Stimulated activated CD4-positive, alpha-beta T cell treated with anti-CD3 and anti-CD28 coated beads, Interleukin-1b, Interleukin-23, amount 100 ng/mL, for 48 hours (primary cell): ENCODE data around the gene UBAP2L.

Experiments
- DNase-seq: peaks from one replicate; pipeline ENCODE4 v3.0.0-alpha.2; 2020

UBAP2L gene, protein sequence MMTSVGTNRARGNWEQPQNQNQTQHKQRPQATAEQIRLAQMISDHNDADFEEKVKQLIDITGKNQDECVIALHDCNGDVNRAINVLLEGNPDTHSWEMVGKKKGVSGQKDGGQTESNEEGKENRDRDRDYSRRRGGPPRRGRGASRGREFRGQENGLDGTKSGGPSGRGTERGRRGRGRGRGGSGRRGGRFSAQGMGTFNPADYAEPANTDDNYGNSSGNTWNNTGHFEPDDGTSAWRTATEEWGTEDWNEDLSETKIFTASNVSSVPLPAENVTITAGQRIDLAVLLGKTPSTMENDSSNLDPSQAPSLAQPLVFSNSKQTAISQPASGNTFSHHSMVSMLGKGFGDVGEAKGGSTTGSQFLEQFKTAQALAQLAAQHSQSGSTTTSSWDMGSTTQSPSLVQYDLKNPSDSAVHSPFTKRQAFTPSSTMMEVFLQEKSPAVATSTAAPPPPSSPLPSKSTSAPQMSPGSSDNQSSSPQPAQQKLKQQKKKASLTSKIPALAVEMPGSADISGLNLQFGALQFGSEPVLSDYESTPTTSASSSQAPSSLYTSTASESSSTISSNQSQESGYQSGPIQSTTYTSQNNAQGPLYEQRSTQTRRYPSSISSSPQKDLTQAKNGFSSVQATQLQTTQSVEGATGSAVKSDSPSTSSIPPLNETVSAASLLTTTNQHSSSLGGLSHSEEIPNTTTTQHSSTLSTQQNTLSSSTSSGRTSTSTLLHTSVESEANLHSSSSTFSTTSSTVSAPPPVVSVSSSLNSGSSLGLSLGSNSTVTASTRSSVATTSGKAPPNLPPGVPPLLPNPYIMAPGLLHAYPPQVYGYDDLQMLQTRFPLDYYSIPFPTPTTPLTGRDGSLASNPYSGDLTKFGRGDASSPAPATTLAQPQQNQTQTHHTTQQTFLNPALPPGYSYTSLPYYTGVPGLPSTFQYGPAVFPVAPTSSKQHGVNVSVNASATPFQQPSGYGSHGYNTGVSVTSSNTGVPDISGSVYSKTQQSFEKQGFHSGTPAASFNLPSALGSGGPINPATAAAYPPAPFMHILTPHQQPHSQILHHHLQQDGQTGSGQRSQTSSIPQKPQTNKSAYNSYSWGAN

GRCh38 chr1:154220071-154220969 lies at the start of gene UBAP2L:
UBAP2L (plus strand) TSS chr1:154220955; CDS start chr1:154225124, 4,169 bp downstream.
- peak; percentile 99 for DNase-seq

DNA sequence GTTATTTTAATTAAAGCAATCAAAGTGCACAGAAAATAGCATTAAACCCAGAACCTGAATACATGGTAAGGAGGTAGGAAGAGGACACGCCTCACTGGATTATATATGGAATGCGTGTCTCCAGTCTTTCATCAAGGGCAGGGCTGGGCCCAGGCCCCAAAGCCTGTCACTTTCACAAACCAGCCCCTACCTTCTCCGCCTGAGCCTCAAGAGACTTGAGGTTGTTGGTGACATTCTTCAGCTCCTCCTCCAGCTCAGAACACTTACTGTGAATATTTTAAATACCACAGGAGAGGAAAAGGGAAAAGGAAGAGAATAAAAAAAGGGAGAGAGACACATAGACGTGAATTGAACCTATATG lies 49.6 kb upstream of the UBAP2L start:
- DNase-seq: no peak

GRCh38 chr1:154171880-154172279 lies 48.9 kb upstream of the UBAP2L start:
- no peak for DNase-seq

- no peak for DNase-seq
These were observed 46.1 kb upstream of the UBAP2L start for GRCh38 chr1:154174654-154175053.

- no peak for DNase-seq
These were observed 44.4 kb upstream of the UBAP2L start for GRCh38 chr1:154176337-154176736.

GRCh38 chr1:154178013-154178412 lies 42.7 kb upstream of the UBAP2L start:
- no peak for DNase-seq

GRCh38 chr1:154178911-154179811 lies 41.6 kb upstream of the UBAP2L start:
- DNase-seq: no peak

- DNase-seq: no peak
These were observed 40.6 kb upstream of the UBAP2L start for GRCh38 chr1:154179946-154180687.

- no peak for DNase-seq
These were observed 38.8 kb upstream of the UBAP2L start for GRCh38 chr1:154181944-154182343.

GRCh38 chr1:154182344-154183045 lies 38.3 kb upstream of the UBAP2L start:
- DNase-seq: peak; percentile 86

- peak; percentile 96 for DNase-seq
These were observed 37.5 kb upstream of the UBAP2L start for GRCh38 chr1:154183046-154183915.

DNA sequence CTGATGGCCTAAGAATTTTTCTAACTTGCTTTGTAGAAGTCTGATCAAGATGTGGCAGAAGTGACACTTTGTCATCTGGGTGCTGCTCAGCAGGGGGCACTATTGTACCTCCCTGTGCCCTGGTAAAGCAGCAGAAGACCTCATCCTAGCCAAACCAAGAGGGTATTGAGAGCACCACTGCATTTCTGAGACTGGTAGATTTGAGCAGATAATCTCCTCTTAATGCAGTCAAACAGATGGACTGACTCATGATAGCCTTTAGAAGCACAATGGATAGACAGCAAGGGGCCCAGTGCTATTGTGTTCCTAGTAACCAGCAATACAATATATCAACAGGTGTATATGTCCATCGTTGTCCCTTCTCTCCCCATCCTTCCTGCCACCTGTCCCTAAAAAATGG lies 34.6 kb upstream of the UBAP2L start:
- peak; percentile 72 for DNase-seq

DNA sequence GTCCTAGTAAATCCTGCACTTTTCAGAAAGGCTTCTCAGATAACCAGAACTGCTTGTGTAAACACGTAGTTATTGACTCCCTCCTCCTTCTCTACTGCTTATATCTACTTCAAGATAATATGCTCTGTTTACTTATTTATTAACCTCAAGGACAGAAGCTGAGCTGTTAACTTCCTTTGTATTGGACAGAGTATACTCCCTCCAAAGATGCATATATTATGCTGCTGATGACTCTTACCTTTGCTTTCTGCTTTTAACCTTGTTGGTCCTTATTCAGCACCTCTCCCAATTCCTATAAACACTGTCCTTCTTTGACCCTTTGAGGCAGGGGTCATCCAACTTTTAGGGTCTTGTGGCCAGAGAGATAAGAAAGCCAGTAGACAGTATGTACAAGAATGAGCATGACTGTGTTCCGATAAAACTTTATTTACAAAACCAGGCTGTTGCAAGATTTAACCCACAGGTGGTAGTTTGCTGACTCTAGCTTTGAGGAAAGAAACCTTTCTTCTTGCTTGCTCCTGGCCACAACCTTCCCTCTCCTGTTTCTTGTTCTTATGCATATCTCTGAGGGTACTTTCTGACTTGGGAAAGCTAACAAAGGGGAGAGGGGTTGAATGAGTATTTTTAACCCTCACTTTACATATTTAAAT lies 33.8 kb upstream of the UBAP2L start:
- no peak for DNase-seq

GRCh38 chr1:154190550-154190949 lies 30.2 kb upstream of the UBAP2L start:
- DNase-seq: no peak

GRCh38 chr1:154191990-154192461 lies 28.7 kb upstream of the UBAP2L start, which contains the start of gene TPM3:
TPM3 (minus strand) TSS chr1:154192100; CDS start chr1:154192018, 82 bp downstream.
- DNase-seq: no peak

DNA sequence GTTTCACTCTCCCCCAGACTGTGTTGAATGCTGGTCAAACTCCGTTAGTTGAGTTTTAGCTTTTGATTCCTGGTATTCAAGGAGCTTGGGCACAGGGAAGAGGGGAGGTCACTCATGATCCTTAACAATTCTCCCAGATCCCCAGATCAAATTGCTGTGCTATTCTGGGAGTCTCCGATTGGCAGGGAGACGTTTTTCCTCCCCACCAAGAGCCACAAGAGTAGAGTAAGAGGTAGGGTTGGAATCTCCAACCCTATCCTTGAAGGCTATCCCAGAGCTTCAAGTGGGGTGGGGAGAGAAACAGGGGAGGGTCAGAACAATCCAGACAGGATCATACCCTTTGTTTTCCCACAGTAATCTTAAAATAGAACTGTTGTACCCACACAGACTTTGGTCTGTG lies 28.3 kb upstream of the UBAP2L start:
- DNase-seq: no peak

- DNase-seq: no peak
These were observed 26.9 kb upstream of the UBAP2L start for GRCh38 chr1:154193821-154194220.
